ENCODE data around the gene CEP95.

Gene CEP95

DNA sequence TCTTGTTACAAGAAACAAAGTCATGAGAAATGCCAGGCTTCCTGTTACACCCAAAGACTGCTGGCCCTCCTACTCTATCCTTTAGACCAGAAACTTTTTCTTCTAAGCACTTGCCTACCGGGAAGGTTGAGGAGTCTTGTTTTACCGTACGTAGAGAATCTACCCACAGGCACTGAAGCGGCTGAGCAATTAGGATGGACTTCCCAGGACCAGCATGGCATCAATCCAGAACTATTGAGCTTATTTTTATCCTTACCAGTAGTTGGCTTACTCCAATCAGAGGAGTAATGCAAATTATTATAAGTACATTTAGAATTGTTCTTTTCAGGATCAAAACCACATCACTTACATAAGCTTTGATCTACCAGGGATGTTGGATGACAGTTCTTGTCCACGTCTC is 25.6 kb downstream of the CEP95 start:
- no peaks in the 10 kb centered on the region for H3F3A ChIP-seq (ENCODE audit: insufficient read depth, low read length)
- no peaks in the 10 kb centered on the region for H3K4me1 ChIP-seq (ENCODE audit: low read length)
- no peak overlapping the region for H3K27ac ChIP-seq (ENCODE audit: low read length)

DNA sequence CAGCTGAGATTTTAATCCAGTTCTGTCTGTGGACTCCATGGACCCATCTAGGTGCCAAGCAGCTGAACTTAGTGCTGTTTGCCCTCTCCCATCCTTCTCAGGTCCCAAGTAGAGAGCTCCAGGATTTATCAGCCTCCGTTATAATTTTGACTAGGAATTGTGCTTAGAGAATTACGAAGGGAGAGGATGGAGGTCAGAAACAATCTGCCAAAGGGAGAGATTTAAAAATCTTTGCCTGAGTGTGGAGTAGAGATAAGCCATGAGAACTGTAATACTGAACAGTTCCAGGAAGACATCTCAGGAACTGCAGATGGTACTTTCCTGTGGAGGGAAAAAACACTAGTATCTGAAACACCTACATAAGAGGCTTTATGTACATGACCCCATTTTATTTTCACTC is 27.0 kb downstream of the CEP95 start:
- Histone ChIP-seq H3K9me3 (replicated peaks; ENCODE audit: insufficient read depth, low read length) (no peaks in the 10 kb centered on the region), H3K9ac (ENCODE audit: low read length) (no peak overlapping the region), H3K79me2 (ENCODE audit: low read length) (no peaks in the 10 kb centered on the region), H3K4me1 (ENCODE audit: low read length) (no peaks in the 10 kb centered on the region), H2AFZ (ENCODE audit: low read length) (no peak overlapping the region), H3K36me3 (replicated peaks; ENCODE audit: insufficient read depth, low read length) (peaks cover 2% of the 10 kb centered on the region; the same call in 1 of the 2 replicates), H4K20me1 (ENCODE audit: insufficient read depth, low read length) (no peaks in the 10 kb centered on the region), H3K27me3 (replicated peaks; ENCODE audit: insufficient read depth, low read length) (no peaks in the 10 kb centered on the region), H3K4me2 (ENCODE audit: low read depth, low read length) (no peak overlapping the region), H3F3A (ENCODE audit: insufficient read depth, low read length) (no peaks in the 10 kb centered on the region), H3K9me2 (replicated peaks; ENCODE audit: insufficient read depth, low read length) (no peaks in the 10 kb centered on the region), H3K27ac (ENCODE audit: low read length) (no peak overlapping the region), H3K4me3 (ENCODE audit: low read length) (no peak overlapping the region)
- DNase-seq: no peak
- TF ChIP-seq EZH2phosphoT487 (IDR thresholded peaks at IDR 0.05; ENCODE audit: low read length) (no peak), EZH2 (optimal IDR thresholded peaks at IDR 0.05; ENCODE audit: low read depth, low read length) (no peak)
- TF ChIP-seq, protein P1, sequence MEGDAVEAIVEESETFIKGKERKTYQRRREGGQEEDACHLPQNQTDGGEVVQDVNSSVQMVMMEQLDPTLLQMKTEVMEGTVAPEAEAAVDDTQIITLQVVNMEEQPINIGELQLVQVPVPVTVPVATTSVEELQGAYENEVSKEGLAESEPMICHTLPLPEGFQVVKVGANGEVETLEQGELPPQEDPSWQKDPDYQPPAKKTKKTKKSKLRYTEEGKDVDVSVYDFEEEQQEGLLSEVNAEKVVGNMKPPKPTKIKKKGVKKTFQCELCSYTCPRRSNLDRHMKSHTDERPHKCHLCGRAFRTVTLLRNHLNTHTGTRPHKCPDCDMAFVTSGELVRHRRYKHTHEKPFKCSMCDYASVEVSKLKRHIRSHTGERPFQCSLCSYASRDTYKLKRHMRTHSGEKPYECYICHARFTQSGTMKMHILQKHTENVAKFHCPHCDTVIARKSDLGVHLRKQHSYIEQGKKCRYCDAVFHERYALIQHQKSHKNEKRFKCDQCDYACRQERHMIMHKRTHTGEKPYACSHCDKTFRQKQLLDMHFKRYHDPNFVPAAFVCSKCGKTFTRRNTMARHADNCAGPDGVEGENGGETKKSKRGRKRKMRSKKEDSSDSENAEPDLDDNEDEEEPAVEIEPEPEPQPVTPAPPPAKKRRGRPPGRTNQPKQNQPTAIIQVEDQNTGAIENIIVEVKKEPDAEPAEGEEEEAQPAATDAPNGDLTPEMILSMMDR (IDR thresholded peaks at IDR 0.05; ENCODE audit: low read length): no peak

More for the DNA sequence above, 25.6 kb downstream of the CEP95 start:
- H3K4me2 ChIP-seq (ENCODE audit: low read depth, low read length): no peak overlapping the region
- H3K9me2 ChIP-seq (replicated peaks; ENCODE audit: insufficient read depth, low read length): no peaks in the 10 kb centered on the region
- TF ChIP-seq EZH2phosphoT487 (IDR thresholded peaks at IDR 0.05; ENCODE audit: low read length) (no peak), EZH2 (optimal IDR thresholded peaks at IDR 0.05; ENCODE audit: low read depth, low read length) (no peak)
- TF ChIP-seq, protein P1 (IDR thresholded peaks at IDR 0.05; ENCODE audit: low read length): no peak
- H3K79me2 ChIP-seq (ENCODE audit: low read length): no peaks in the 10 kb centered on the region
- peaks cover 4% of the 10 kb centered on the region; the same call in 1 of the 2 replicates for H3K36me3 ChIP-seq (replicated peaks; ENCODE audit: insufficient read depth, low read length)
- H3K27me3 ChIP-seq (replicated peaks; ENCODE audit: insufficient read depth, low read length): no peaks in the 10 kb centered on the region
- DNase-seq: no peak
- no peak overlapping the region for H3K9ac ChIP-seq (ENCODE audit: low read length)
- no peaks in the 10 kb centered on the region for H3K9me3 ChIP-seq (replicated peaks; ENCODE audit: insufficient read depth, low read length)
- H4K20me1 ChIP-seq (ENCODE audit: insufficient read depth, low read length): no peaks in the 10 kb centered on the region
- H2AFZ ChIP-seq (ENCODE audit: low read length): no peak overlapping the region
- no peak overlapping the region for H3K4me3 ChIP-seq (ENCODE audit: low read length)

DNA sequence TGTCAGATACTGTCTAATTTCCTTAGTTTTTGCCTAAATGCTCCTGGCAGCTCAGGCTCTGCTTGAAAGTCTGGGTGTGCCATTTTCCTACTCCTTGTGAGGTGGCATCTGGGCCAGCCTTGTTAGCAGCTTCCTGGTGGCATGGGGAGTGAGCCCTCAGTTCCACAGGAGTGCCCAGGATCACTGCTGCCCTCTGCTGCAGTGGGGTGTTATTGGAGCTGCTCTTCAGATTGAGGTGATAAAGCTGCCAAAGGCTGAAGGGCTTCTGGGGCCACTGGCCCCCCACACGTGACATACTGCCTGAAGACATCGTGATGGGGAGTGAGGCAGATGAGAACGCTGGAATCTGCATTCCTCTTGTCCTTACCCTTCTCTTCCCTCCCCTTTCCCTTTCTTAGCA is 27.4 kb downstream of the CEP95 start:
- Histone ChIP-seq H3K9ac (ENCODE audit: low read length) (no peak overlapping the region), H3K27ac (ENCODE audit: low read length) (no peak overlapping the region), H3K79me2 (ENCODE audit: low read length) (no peaks in the 10 kb centered on the region), H3K27me3 (replicated peaks; ENCODE audit: insufficient read depth, low read length) (no peaks in the 10 kb centered on the region), H3K9me3 (replicated peaks; ENCODE audit: insufficient read depth, low read length) (no peaks in the 10 kb centered on the region), H3F3A (ENCODE audit: insufficient read depth, low read length) (no peaks in the 10 kb centered on the region), H2AFZ (ENCODE audit: low read length) (no peak overlapping the region), H3K4me2 (ENCODE audit: low read depth, low read length) (no peak overlapping the region), H3K4me3 (ENCODE audit: low read length) (no peak overlapping the region), H4K20me1 (ENCODE audit: insufficient read depth, low read length) (no peaks in the 10 kb centered on the region), H3K9me2 (replicated peaks; ENCODE audit: insufficient read depth, low read length) (no peaks in the 10 kb centered on the region), H3K4me1 (ENCODE audit: low read length) (no peaks in the 10 kb centered on the region), H3K36me3 (replicated peaks; ENCODE audit: insufficient read depth, low read length) (no peaks in the 10 kb centered on the region; the same call in 1 of the 2 replicates)
- TF ChIP-seq EZH2phosphoT487 (IDR thresholded peaks at IDR 0.05; ENCODE audit: low read length) (no peak), EZH2 (optimal IDR thresholded peaks at IDR 0.05; ENCODE audit: low read depth, low read length) (no peak)
- TF ChIP-seq, protein P1 (IDR thresholded peaks at IDR 0.05; ENCODE audit: low read length): no peak
- DNase-seq: no peak

All from MM.1S (cell line).